ENCODE data around the gene AR.

DNA sequence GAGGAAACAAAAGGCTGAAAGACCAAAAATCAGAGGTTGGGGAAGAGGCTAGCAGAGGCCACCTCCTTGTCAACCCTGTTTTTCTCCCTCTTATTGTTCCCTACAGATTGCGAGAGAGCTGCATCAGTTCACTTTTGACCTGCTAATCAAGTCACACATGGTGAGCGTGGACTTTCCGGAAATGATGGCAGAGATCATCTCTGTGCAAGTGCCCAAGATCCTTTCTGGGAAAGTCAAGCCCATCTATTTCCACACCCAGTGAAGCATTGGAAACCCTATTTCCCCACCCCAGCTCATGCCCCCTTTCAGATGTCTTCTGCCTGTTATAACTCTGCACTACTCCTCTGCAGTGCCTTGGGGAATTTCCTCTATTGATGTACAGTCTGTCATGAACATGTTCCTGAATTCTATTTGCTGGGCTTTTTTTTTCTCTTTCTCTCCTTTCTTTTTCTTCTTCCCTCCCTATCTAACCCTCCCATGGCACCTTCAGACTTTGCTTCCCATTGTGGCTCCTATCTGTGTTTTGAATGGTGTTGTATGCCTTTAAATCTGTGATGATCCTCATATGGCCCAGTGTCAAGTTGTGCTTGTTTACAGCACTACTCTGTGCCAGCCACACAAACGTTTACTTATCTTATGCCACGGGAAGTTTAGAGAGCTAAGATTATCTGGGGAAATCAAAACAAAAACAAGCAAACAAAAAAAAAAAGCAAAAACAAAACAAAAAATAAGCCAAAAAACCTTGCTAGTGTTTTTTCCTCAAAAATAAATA is 179.9 kb downstream of the AR start:
- no peak for TF ChIP-seq POLR2A (IDR thresholded peaks at IDR 0.05; ENCODE audit: low read depth, low read length)
- TF ChIP-seq TAF1 (IDR thresholded peaks at IDR 0.05; ENCODE audit: borderline replicate concordance, low read depth, low read length): no peak

All from GM12892 (cell line).